NCI-H1436 treated with DMSO at 0.1 percent for 48 hours (cell line): ENCODE measurements around the gene PICALM.
"Not testable (repeated sequence)": the region's sequence is repeated elsewhere in the genome, so short reads cannot be mapped to it uniquely, and the experiment has no call there.

Source experiments
- DNase-seq: peaks from one replicate; lab custom pipeline; 2025; lab: John Stamatoyannopoulos, UW

PICALM gene

DNA sequence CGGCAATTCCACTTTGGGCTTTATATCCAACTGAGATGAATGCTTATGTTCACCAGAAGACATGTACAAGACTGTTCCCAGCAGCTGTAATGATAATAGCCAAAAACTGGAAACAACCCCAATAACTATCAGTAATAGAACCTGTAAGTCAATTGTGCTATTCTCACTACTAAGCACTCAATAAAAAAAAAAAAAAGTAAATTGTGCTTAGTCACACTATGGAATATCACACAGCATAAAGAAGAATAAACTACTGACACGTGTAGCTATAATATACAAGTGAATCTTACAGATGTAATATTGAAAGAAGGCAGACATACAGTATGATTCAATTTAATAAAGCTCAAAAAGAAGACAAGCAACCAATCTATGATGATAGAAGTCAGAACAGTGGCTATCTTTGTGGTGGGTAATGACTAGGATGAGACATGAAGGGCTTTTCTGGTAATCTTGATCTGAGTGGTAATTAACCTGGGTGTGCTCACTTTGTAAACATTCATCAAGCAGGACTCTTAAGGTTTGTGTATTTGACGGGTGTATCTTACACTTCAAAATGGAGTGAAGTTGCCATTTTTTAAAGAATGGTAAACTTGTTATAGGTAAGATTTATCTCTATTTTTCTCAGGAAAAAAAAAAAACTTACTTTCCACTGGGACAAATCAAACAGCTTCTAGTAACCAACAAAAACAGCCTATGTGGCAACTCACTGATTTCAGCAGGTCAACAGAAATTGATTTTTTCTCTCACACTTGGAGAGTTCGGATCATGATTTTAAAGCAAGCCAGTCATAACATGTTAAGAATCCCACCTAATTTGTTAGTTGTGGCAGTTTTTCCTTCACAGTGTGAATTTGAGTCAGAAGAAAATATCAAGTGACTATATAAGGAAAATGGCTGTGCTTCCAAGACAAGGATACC lies 129.5 kb downstream of the PICALM start:
- no peak for DNase-seq

DNA sequence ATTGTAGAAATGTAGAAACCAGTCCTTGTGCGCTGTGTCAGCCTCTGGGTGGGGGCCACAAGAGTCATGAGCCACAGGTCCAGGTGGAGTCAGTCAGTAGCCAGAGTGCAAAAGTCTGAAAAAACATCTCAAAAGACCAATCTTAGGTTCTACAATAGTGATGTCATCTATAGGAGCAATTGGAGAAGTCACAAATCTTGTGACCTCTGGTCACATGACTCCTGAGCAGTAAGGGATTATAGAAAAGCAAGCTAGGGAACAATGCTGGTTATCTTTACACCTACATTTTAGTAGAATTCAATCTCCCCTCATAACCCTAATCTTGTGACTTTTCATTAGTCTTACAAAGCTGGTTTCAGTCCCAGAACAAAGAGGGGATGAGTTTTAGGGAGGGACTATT lies 131.0 kb downstream of the PICALM start:
- no peak for DNase-seq

DNA sequence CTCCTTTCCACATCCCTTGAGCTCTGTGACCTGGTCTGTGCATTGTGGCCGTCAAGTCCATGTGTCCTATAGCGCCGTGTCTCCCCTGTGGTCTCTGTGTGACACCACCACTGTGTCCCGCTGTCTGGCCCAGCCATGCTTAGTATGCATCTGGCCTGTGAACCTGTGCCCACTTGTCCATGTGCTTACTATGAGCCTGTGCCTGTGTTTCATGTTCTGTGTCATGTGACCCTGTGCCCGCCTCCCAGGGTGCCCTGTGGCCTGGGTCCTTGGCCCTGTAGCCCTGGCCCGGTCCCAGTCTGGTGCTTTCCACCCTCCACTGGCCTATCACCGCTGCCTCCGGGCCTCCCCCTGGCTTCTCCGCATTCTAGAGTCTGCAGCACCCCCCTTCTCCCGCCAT lies 133.1 kb downstream of the PICALM start:
- DNase-seq: no peak

DNA sequence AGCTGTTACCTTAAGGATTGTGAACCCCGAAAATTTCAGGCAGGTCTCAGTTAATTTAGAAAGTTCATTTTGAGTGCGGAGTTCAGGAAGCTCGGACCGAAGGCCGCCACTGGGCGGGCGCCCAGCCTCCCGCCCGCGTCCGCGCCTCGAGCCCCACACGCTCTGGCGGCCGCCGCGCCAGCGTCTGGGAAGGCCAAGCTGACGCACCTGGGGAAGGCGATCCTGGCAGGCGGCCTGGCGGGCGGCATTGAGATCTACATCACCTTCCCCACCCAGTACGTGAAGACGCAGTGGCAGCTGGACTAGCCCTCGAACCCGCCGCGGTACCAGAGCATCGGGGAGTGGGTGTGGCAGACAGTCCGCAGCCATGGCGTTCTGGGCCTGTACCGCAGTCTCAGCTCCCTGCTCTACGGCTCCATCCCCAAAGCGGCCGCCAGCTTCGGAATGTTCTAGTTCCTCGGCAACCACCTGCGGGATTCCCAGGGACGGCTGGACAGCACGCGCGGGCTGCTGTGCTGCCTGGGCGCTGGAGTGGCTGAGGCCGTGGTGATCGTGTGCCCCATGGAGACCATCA lies 134.2 kb downstream of the PICALM start:
- no peak for DNase-seq

DNA sequence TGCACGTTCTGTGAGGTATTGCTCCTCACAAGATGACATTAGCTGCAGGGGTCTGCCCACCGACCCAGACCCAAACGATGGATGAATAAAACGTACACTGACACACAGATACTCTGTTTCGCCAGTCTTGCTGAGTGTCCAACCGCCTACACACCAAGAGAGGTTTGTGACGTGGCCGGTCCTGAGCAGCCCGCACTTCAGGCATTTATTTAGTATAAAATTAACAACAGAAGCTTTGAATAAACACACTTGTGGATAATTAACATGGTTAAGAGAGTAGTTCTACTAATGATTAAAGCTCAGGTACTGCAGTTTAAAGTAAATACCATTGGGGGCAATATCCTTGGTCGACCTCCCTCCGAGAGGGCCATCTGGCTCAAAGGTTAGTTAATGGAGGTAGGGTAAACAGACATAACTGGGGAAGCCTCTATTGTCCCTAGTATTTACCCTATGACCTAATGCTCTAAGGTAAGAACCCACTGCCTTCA lies 138.0 kb downstream of the PICALM start:
- no peak for DNase-seq

DNA sequence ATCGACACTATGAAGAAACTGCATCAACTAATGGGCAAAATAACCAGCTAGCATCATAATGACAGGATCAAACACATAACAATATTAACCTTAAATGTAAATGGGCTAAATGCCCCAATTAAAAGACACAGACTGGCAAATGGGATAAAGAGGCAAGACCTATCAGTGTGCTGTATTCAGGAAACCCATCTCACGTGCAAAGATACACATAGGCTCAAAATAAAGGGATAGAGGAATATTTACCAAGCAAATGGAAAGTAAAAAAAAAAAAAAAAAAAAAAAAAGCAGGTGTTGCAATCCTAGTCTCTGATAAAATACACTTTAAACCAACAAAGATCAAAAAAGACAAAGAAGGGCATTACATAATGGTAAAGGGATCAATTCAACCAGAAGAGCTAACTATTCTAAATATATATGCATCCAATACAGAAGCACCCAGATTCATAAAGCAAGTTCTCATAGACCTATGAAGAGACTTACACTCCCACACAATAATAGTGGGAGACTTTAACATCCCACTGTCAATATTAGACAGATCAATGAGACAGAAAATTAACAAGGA lies 142.2 kb downstream of the PICALM start:
- not testable (repeated sequence) for DNase-seq

DNA sequence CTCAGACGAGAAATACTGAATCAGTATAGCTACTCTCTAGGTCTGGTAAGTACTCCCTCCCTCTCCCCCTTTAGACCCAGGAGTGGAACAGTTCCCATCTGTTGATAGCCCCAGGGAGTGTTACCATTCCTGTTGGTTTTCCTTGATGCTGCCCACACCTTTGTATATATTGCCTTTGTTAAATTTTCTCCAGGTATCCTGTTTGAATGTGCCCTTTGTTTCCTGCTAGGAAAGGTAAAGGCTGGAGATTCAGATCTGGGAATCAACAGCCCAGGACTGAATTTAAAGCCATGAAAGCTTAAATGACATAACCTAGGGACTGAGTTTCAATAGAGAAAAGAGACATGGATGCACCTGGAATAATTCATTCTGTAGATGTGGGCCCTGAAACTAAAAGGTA lies 145.4 kb downstream of the PICALM start:
- DNase-seq: no peak

DNA sequence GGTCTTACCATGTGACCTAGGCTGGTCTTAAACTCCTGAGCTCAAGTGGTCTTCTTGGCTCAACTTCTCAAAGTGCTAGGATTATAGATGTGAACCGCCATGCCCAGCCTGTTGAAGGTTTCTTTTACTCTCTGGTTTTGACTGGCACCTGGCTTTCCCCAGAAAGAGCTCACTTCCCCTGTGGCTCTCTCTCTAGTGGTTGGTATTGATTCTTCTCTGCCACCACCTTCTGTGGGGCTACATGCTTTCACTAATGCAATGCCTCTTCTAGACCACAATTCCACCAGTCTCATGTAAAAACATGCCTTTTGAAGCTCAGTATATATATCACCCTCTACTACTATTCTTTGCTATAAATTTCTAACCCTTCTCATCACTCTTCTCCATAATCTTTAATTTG lies 146.5 kb downstream of the PICALM start:
- no peak for DNase-seq

DNA sequence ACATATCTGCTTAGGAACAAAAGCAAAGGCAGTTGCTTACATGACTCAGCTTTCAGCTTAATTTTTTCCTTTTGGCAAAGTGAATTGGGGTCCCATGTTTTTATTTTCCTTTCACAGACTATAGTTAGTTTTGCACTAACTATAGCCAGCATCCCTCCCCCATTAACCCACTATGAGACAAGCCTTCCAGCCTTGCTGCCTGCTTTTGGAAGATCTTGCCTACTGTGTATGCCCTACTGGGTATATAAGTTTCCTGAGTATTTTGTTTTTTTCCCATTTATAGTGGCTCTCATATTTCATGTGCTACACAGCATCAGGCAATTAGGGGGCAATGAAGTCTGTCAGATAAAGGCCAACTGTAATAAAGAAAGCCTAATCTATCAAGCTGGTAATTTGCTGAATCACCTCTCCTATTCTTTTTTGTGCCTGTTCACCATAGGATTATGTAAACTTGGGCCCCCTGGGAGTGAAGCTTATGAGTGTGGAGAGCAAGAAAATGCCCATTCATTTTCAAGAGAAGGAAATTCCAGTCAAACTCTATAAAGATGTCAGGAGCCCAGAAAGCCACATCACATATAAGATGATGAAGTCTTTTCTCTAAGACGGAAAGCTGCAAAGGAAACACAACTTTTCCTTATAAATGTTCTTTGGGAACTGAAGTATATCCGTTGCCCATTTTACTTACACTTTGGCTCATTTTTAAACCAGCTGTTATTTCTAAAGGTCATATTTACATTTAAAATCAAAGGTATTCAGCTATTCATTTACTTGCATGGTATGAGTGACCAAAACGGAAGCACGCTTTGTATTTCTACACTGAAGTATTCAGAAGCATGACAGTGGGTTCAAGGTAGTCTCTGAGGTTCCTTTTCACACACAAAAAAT lies 149.7 kb downstream of the PICALM start:
- peak; percentile 16 for DNase-seq

DNA sequence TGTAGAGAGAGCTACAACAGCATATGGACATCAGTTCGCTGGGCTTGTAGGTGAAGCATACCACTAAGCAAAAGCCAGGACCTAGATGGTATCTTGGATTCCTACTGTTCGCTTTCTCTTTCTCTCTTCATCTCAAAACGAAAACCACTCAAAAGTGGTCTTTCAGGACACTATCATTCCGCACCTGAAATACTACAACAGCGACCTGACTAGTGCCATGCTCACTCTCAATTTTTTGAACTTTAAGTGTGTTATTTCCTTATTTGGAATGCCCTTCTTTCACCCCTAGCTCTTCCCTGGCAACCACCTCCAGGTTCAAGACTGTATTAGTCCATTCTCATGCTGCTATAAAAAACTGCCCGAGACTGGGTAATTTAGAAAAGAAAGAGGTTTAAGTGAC lies 154.5 kb downstream of the PICALM start:
- DNase-seq: no peak

DNA sequence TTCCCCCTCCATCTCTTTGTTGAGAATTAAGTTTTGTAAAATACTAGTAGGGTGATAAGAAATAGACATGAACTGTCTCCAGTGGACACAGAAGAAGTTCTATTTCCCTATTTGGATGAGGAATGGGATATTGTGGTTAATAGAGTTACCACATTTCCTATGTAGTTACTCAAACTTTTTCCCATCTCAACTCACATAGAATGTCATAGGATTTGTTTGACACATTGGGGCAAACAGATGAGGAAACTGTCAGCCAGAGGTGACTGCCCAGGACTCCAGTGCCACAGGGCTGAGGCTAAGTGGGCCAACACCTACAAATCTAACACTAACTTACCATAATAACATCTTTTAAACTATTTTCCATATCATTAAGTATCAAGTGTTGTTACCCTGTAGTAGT lies 155.4 kb downstream of the PICALM start:
- no peak for DNase-seq

DNA sequence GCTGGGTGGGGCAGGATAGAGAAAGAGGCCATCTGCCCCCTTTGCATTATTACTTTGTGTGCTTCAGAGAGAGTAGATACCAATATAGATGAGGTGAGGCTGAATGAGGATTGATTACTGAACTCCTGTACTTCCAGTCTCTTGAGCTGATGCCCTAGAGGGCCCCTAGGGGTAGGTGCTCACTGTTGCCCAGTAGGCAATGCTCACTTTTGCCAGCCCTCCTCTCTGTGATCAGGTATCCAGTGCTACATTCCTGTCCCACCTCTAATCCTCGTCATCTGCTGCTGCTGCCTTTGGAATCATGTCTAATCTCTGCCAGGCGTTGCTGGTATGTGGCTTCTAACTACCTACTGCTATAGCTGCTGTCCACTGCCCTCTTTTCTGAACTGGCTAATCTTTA lies 156.5 kb downstream of the PICALM start:
- DNase-seq: no peak
